ENCODE results near the gene LPIN1. TPM values are rescaled to one million over a fixed set of nuclear protein-coding genes. Genes with fewer than 3 reads are reported as not detected.

The LPIN1 gene
- total RNA-seq, 1 donor from 2014 or later, result 61.5 TPM

GRCh38 chr2:11742317-11742701, 4.1 kb upstream of the LPIN1 start:
- intact Hi-C loops (cut with micrococcal nuclease), result no loop called here
- ATAC-seq (no peak), DNase-seq (no peak)

- intact Hi-C loops (cut with micrococcal nuclease), result no loop called here
- ATAC-seq (no peak), DNase-seq (no peak)
These were observed 3.6 kb upstream of the LPIN1 start for GRCh38 chr2:11742702-11743357.

- intact Hi-C loops (cut with micrococcal nuclease), result no loop called here
- no peak for DNase-seq
- no peak for ATAC-seq
These were observed 3.1 kb upstream of the LPIN1 start for GRCh38 chr2:11743366-11743765.

- peak; percentile 95 for DNase-seq
- intact Hi-C loops (cut with micrococcal nuclease), result no loop called here
- peak; percentile 88 for ATAC-seq
These were observed 2.4 kb upstream of the LPIN1 start for GRCh38 chr2:11743846-11744553.

GRCh38 chr2:11744631-11745394, 1.6 kb upstream of the LPIN1 start:
- peak; percentile 72 for DNase-seq

GRCh38 chr2:11745613-11746375, 638 bp upstream of the LPIN1 start:
- ATAC-seq (no peak), DNase-seq (no peak)
- intact Hi-C loops (cut with micrococcal nuclease), result no loop called here

More at GRCh38 chr2:11744631-11745394, 1.6 kb upstream of the LPIN1 start:
- intact Hi-C loops (cut with micrococcal nuclease), result no loop called here
- peak; percentile 4 for ATAC-seq

GRCh38 chr2:11746807-11747459, 501 bp downstream of the LPIN1 start:
- peak; percentile 39 for ATAC-seq
- intact Hi-C loops (cut with micrococcal nuclease), result no loop called here
- peak; percentile 58 for DNase-seq

- DNase-seq (no peak), ATAC-seq (no peak)
- intact Hi-C loops (cut with micrococcal nuclease), result no loop called here
These were observed 1.8 kb downstream of the LPIN1 start for GRCh38 chr2:11748018-11748860.

GRCh38 chr2:11748861-11749645, 2.6 kb downstream of the LPIN1 start:
- DNase-seq, result no peak
- intact Hi-C loops (cut with micrococcal nuclease), result no loop called here
- no peak for ATAC-seq

- intact Hi-C loops (cut with micrococcal nuclease), result no loop called here
- ATAC-seq (no peak), DNase-seq (no peak)
These were observed 3.4 kb downstream of the LPIN1 start for GRCh38 chr2:11749646-11750349.

- no peak for DNase-seq
- ATAC-seq, result no peak
- intact Hi-C loops (cut with micrococcal nuclease), result no loop called here
These were observed 4.0 kb downstream of the LPIN1 start for GRCh38 chr2:11750422-11750821.

- intact Hi-C loops (cut with micrococcal nuclease), result no loop called here
- no peak for DNase-seq
- peak; percentile 6 for ATAC-seq
These were observed 4.5 kb downstream of the LPIN1 start for GRCh38 chr2:11750917-11751316.

GRCh38 chr2:11752906-11753305, 6.5 kb downstream of the LPIN1 start:
- intact Hi-C loops (cut with micrococcal nuclease), result no loop called here

GRCh38 chr2:11753452-11753885, 7.0 kb downstream of the LPIN1 start:
- peak; percentile 57 for ATAC-seq
- intact Hi-C loops (cut with micrococcal nuclease), result no loop called here

More at GRCh38 chr2:11752906-11753305, 6.5 kb downstream of the LPIN1 start:
- ATAC-seq, result no peak
- DNase-seq, result no peak

GRCh38 chr2:11753886-11754699, 7.7 kb downstream of the LPIN1 start:
- DNase-seq (no peak), ATAC-seq (peak; percentile 51)
- intact Hi-C loops (cut with micrococcal nuclease), result no loop called here

More at GRCh38 chr2:11753452-11753885, 7.0 kb downstream of the LPIN1 start:
- DNase-seq, result peak; percentile 54

- DNase-seq (no peak), ATAC-seq (no peak)
- intact Hi-C loops (cut with micrococcal nuclease), result no loop called here
These were observed 8.2 kb downstream of the LPIN1 start for GRCh38 chr2:11754700-11755015.
